Activated T-helper 17 cell treated with anti-CD3 and anti-CD28 coated beads, Interleukin-2, amount 50 U/mL, for 72 hours (primary cell): ENCODE measurements around the gene GPRIN2. TPM values are rescaled to one million over a fixed set of nuclear protein-coding genes. Genes with fewer than 3 reads are reported as not detected.
"Not testable (repeated sequence)": the region's sequence is repeated elsewhere in the genome, so short reads cannot be mapped to it uniquely, and the experiment has no call there.

ENCODE experiments used
- ATAC-seq: fragments of 150-1000 bp; cut with Tn5 transposase; replicated peaks from 2 replicates; pipeline ENCODE4 v1.10.0; 2021; ENCODE audit warnings: mild to moderate bottlenecking, moderate library complexity
- H3K27ac Mint-ChIP-seq: one replicate; pipeline ENCODE4 v1.8.0; 2022; ENCODE audit warnings: mixed read lengths
- H3K27me3 Mint-ChIP-seq: one replicate; pipeline ENCODE4 v1.8.0; 2022; ENCODE audit warnings: mixed read lengths
- H3K36me3 Mint-ChIP-seq: one replicate; pipeline ENCODE4 v1.8.0; 2022; ENCODE audit warnings: low read depth, mild to moderate bottlenecking, mixed read lengths
- H3K4me1 Mint-ChIP-seq: one replicate; pipeline ENCODE4 v1.8.0; 2022; ENCODE audit warnings: mixed read lengths
- H3K4me3 Mint-ChIP-seq: one replicate; pipeline ENCODE4 v1.8.0; 2022; ENCODE audit warnings: mild to moderate bottlenecking, mixed read lengths
- H3K9me3 Mint-ChIP-seq: one replicate; pipeline ENCODE4 v1.8.0; 2022; ENCODE audit warnings: mixed read lengths
- total RNA-seq, 2 donors: library from RNA; stranded (reverse); gene quantifications; one replicate each; pipeline ENCODE4 v1.2.3, GENCODE V29; 2022

The GPRIN2 gene
- total RNA-seq, 2 donors from 2014 or later: not detected

DNA sequence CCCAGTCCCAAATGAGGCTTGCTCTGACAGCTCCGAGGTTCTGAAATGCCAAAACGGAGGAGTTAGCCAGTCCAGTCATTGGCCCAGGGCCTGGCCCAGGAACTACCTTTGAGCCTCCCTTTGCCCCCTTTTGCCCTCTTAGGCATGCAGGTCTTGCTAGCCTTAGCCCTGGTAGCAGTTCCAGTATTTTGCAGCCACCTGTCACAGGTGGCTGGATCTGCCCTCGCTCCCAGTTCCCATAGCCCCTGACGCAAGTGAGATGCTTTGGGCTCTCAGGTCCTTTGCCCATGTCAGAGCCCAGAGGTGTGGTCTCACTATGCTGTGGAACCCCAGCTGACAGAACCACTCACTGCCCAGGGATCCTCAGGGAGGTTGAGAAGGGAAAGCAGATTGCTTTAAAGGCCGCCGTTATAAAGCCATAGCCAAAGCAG is 42.0 kb downstream of the GPRIN2 start:
- no peak for ATAC-seq

GRCh38 chr10:46513333-46513732 is 43.1 kb downstream of the GPRIN2 start:
- not testable (repeated sequence) for H3K27ac Mint-ChIP-seq, ATAC-seq, H3K36me3 Mint-ChIP-seq, H3K4me3 Mint-ChIP-seq, H3K27me3 Mint-ChIP-seq, H3K4me1 Mint-ChIP-seq, H3K9me3 Mint-ChIP-seq

More for the DNA sequence above, 42.0 kb downstream of the GPRIN2 start:
- Mint-ChIP-seq H3K36me3 (no peaks in the 10 kb centered on the region), H3K4me1 (no peaks in the 10 kb centered on the region), H3K9me3 (no peaks in the 10 kb centered on the region), H3K27ac (no peak overlapping the region), H3K27me3 (no peaks in the 10 kb centered on the region), H3K4me3 (no peak overlapping the region)

DNA sequence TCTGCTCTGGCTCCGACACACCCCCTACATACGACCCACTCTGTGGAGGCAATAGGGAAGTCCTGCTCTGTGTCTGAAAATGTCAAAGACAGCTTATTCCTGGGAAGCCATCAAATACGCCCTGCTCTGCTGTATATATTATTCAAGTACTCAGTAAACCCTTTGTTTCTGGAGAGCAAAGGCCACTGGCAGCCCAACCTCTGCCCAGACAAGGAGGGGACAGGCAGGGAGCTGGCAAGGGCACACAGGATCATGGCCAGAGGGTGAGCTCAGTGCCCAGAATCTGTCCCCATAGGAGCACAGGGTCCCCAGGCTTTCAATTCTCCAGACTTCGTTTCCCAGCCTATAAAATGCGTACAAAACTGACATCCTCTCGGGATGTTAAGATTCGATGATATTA is 43.7 kb downstream of the GPRIN2 start:
- H3K27me3 Mint-ChIP-seq, ATAC-seq, H3K36me3 Mint-ChIP-seq, H3K4me1 Mint-ChIP-seq, H3K4me3 Mint-ChIP-seq, H3K9me3 Mint-ChIP-seq, H3K27ac Mint-ChIP-seq: not testable (repeated sequence)

DNA sequence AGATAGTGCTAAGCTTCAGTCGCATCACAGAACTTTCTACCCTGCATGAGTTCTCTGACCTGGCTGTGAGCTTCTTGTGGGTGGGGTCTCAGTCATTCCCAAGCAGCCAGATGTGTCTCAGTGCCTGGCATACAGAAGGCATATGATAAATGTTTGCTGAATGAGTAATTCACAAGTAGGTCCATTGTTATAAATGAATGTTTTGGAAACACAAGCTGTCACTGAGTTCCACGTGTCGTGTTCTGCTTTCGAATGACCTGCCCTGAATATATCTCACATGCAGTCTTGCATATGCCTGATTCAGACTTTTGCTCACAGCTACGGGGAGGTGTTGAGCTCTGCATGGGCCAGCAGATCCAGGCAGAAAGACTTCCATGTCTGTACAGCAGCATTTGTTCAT is 44.5 kb downstream of the GPRIN2 start:
- not testable (repeated sequence) for ATAC-seq, H3K9me3 Mint-ChIP-seq, H3K4me1 Mint-ChIP-seq, H3K27ac Mint-ChIP-seq, H3K4me3 Mint-ChIP-seq, H3K36me3 Mint-ChIP-seq, H3K27me3 Mint-ChIP-seq

Other genes with a start within 250 kb of the GPRIN2 start
- not detected for gene ANXA8L1, start 180.9 kb downstream of the GPRIN2 start, total RNA-seq
- gene NPY4R, start 90.7 kb downstream of the GPRIN2 start, total RNA-seq: not detected
- under 1 TPM; 0.37 to 0.56 TPM for gene SYT15, start 22.5 kb upstream of the GPRIN2 start, total RNA-seq